CD4-positive, alpha-beta T cell treated with Interleukin-4 for 1 hour (primary cell): ENCODE data around the gene TAC3.
"Not testable (repeated sequence)": the region's sequence is repeated elsewhere in the genome, so short reads cannot be mapped to it uniquely, and the experiment has no call there.

ENCODE experiments used
- DNase-seq, 2 donors: peaks; one replicate each; pipeline ENCODE4 v3.0.0-alpha.2; 2020 to 2022

The TAC3 gene

GRCh38 chr12:56980941-56981530 is 35.3 kb downstream of the TAC3 start:
- DNase-seq, result no peak

- DNase-seq, result no peak
Observed at GRCh38 chr12:56980268-56980667, 36.1 kb downstream of the TAC3 start.

- DNase-seq, result no peak
Observed at GRCh38 chr12:56979628-56980027, 36.7 kb downstream of the TAC3 start.

- DNase-seq, result no peak
Observed at GRCh38 chr12:56978397-56979138, 37.8 kb downstream of the TAC3 start.

DNA sequence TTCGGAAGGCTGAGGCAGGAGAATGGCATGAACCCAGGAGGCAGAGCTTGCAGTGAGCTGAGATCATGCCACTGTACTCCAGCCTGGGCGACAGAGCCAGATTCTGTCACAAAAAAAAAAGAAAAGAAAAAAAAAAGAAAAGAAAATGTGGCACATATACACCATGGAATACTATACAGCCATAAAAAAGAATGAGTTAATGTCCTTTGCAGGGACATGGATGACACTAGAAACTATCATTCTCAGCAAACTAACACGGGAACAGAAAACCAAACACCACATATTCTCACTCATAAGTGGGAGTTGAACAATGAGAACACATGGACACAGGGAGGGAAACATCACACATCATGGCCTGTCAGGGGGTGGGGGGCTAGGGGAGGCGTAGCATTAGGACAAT is 39.0 kb downstream of the TAC3 start:
- DNase-seq, result not testable (repeated sequence)

GRCh38 chr12:56974224-56974623 is 42.1 kb downstream of the TAC3 start:
- not testable (repeated sequence) for DNase-seq

- not testable (repeated sequence) for DNase-seq
Observed at GRCh38 chr12:56968910-56969309, 47.4 kb downstream of the TAC3 start.

GRCh38 chr12:56965997-56966642 is 50.2 kb downstream of the TAC3 start:
- not testable (repeated sequence) for DNase-seq

DNA sequence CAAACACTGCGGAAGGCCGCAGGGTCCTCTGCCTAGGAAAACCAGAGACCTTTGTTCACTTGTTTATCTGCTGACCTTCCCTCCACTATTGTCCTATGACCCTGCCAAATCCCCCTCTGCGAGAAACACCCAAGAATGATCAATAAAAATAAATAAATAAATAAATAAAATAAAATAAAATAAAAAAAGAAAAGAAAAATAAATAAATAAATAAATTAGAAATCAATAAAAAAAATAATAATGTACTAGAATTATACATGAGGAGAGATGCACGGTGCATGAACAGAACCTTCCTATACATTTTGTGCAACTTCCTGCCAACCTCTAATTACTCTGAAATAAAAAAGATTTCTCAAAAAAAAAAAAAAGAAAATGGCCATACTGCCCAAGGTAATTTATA is 51.2 kb downstream of the TAC3 start:
- DNase-seq, result not testable (repeated sequence)

DNA sequence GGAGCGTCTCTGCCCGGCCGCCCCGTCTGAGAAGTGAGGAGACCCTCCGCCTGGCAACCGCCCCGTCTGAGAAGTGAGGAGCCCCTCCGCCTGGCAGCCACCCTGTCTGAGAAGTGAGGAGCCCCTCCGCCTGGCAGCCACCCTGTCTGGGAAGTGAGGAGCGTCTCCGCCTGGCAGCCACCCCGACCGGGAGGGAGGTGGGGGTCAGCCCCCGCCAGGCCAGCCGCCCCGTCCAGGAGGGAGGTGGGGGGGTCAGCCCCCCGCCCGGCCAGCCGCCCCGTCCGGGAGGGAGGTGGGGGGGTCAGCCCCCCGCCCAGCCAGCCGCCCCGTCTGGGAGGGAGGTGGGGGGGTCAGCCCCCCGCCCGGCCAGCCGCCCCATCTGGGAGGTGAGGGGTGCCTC is 52.8 kb downstream of the TAC3 start:
- DNase-seq, result not testable (repeated sequence)

DNA sequence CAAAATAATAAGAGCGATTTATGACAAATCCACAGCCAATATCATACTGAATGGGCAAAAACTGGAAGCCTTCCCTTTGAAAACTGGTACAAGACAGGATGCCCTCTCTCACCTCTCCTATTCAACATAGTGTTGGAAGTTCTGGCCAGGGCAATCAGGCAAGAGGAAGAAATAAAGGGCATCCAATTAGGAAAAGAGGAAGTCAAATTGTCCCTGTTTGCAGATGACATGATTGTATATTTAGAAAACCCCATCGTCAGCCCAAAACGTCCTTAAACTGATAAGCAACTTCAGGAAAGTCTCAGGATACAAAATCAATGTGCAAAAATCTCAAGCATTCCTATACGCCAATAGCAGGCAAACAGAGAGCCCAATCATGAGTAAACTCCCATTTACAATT is 54.1 kb downstream of the TAC3 start:
- not testable (repeated sequence) for DNase-seq
